HUES48 (cell line): Measurements from ENCODE around the gene RAB14.
A peak's percentile ranks its signal among the peaks of the same experiment; 100 is the strongest.

Experiments
- H3K27ac ChIP-seq: one replicate; pipeline ENCODE4 v1.7.0; 2013; ENCODE audit warnings: low read depth, low read length, inconsistent platforms
- H3K27me3 ChIP-seq: 2 replicates; pipeline ENCODE4 v1.6.1; 2013; ENCODE audit warnings: mild to moderate bottlenecking, low read length; ENCODE audit not compliant: control insufficient read depth, insufficient read depth
- H3K36me3 ChIP-seq: 2 replicates; pipeline ENCODE4 v1.6.1; 2013; ENCODE audit warnings: low read length; ENCODE audit not compliant: control insufficient read depth, insufficient read depth
- H3K4me1 ChIP-seq: 2 replicates; pipeline ENCODE4 v1.6.1; 2013; ENCODE audit warnings: mild to moderate bottlenecking, low read length; ENCODE audit not compliant: control insufficient read depth, insufficient read depth
- H3K4me3 ChIP-seq: 2 replicates; pipeline ENCODE4 v1.5.1; 2013; ENCODE audit warnings: mild to moderate bottlenecking, low read depth, low read length
- H3K9ac ChIP-seq: 2 replicates; pipeline ENCODE4 v1.6.1; 2013; ENCODE audit warnings: mild to moderate bottlenecking, low read depth, low read length, moderate library complexity
- H3K9me3 ChIP-seq: 2 replicates; pipeline ENCODE4 v1.6.1; 2013; ENCODE audit warnings: low read length; ENCODE audit not compliant: control insufficient read depth, insufficient read depth

The RAB14 gene

GRCh38 chr9:121218357-121219027 is 16.8 kb upstream of the RAB14 start:
- H3K4me3 ChIP-seq = no peak overlapping the region
- no peaks in the 10 kb centered on the region for H3K27me3 ChIP-seq
- no peak overlapping the region for H3K9ac ChIP-seq
- no peaks in the 10 kb centered on the region for H3K36me3 ChIP-seq
- H3K27ac ChIP-seq = no peak overlapping the region
- no peaks in the 10 kb centered on the region for H3K9me3 ChIP-seq
- H3K4me1 ChIP-seq = peaks cover 35% of the 10 kb centered on the region

GRCh38 chr9:121217609-121218292 is 16.1 kb upstream of the RAB14 start:
- Histone ChIP-seq H3K4me3 (no peak overlapping the region), H3K9ac (no peak overlapping the region), H3K9me3 (no peaks in the 10 kb centered on the region), H3K27me3 (no peaks in the 10 kb centered on the region), H3K4me1 (peaks cover 35% of the 10 kb centered on the region), H3K36me3 (no peaks in the 10 kb centered on the region), H3K27ac (no peak overlapping the region)

GRCh38 chr9:121216271-121216805 is 14.7 kb upstream of the RAB14 start:
- Histone ChIP-seq H3K4me3 (no peak overlapping the region), H3K36me3 (no peaks in the 10 kb centered on the region), H3K4me1 (peaks cover 21% of the 10 kb centered on the region), H3K9me3 (no peaks in the 10 kb centered on the region), H3K27ac (no peak overlapping the region), H3K27me3 (no peaks in the 10 kb centered on the region), H3K9ac (no peak overlapping the region)

- Histone ChIP-seq H3K36me3 (no peaks in the 10 kb centered on the region), H3K27ac (no peak overlapping the region), H3K9me3 (no peaks in the 10 kb centered on the region), H3K4me3 (no peak overlapping the region), H3K9ac (no peak overlapping the region), H3K4me1 (peaks cover 7% of the 10 kb centered on the region; the same call in 1 of the 2 replicates), H3K27me3 (no peaks in the 10 kb centered on the region)
Observed at GRCh38 chr9:121214005-121214404, 12.3 kb upstream of the RAB14 start.

GRCh38 chr9:121213136-121213806 is 11.6 kb upstream of the RAB14 start:
- H3K36me3 ChIP-seq = no peaks in the 10 kb centered on the region
- peaks cover 7% of the 10 kb centered on the region; the same call in 1 of the 2 replicates for H3K4me1 ChIP-seq
- H3K9me3 ChIP-seq = no peaks in the 10 kb centered on the region
- H3K9ac ChIP-seq = no peak overlapping the region
- H3K27me3 ChIP-seq = 0 out of 2 replicates have a peak, but pooled peaks cover 1% of the 10 kb centered on the region
- no peak overlapping the region for H3K27ac ChIP-seq
- H3K4me3 ChIP-seq = no peak overlapping the region

- Histone ChIP-seq H3K27ac (no peak overlapping the region), H3K9me3 (no peaks in the 10 kb centered on the region), H3K4me3 (no peak overlapping the region), H3K27me3 (0 out of 2 replicates have a peak, but pooled peaks cover 2% of the 10 kb centered on the region), H3K36me3 (no peaks in the 10 kb centered on the region), H3K9ac (no peak overlapping the region), H3K4me1 (peaks cover 20% of the 10 kb centered on the region; the same call in 1 of the 2 replicates)
Observed at GRCh38 chr9:121210536-121210935, 8.9 kb upstream of the RAB14 start.

DNA sequence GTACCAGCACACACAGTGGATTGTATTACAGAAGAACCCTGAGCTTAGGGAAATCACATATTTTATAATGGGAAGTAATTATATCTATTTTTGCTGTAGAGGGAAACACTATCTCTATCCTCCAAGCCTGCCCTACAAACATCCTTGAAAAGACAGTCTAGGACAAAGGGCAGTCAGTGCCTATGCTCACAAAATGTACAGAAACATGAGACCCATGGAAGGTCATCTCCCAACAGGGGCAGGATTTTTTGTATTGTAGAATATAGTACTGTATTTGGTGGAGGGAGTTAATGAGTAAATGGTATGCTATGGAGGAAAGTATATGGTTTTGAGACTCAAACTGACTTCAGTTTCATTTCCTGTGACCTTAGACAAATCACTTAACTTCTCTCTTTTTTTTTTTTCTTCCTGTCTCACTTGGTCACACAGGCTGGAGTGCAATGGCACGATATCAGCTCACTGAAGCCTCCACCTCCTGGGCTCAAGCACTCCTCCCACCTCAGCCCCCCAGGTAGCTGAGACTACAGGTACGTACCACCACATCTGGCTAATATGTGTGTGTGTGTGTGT is 5.8 kb upstream of the RAB14 start:
- no peaks in the 10 kb centered on the region for H3K36me3 ChIP-seq
- H3K27me3 ChIP-seq = 0 out of 2 replicates have a peak, but pooled peaks cover 2% of the 10 kb centered on the region
- no peaks in the 10 kb centered on the region for H3K9me3 ChIP-seq
- no peak overlapping the region for H3K4me3 ChIP-seq
- peaks cover 13% of the 10 kb centered on the region; the same call in 1 of the 2 replicates for H3K4me1 ChIP-seq
- H3K27ac ChIP-seq = no peak overlapping the region
- H3K9ac ChIP-seq = no peak overlapping the region

- no peaks in the 10 kb centered on the region for H3K9me3 ChIP-seq
- peaks cover 13% of the 10 kb centered on the region; the same call in 1 of the 2 replicates for H3K4me1 ChIP-seq
- no peak overlapping the region for H3K9ac ChIP-seq
- H3K27me3 ChIP-seq = 0 out of 2 replicates have a peak, but pooled peaks cover 2% of the 10 kb centered on the region
- peak overlapping the region; percentile 50 for H3K27ac ChIP-seq
- no peaks in the 10 kb centered on the region for H3K36me3 ChIP-seq
- no peak overlapping the region for H3K4me3 ChIP-seq
Observed at GRCh38 chr9:121206516-121207370, 5.1 kb upstream of the RAB14 start.

GRCh38 chr9:121204611-121205010 is 2.9 kb upstream of the RAB14 start:
- peaks cover 20% of the 10 kb centered on the region for H3K4me1 ChIP-seq
- H3K27me3 ChIP-seq = 0 out of 2 replicates have a peak, but pooled peaks cover 2% of the 10 kb centered on the region
- H3K9me3 ChIP-seq = no peaks in the 10 kb centered on the region
- H3K27ac ChIP-seq = no peak overlapping the region
- no peak overlapping the region for H3K9ac ChIP-seq
- no peak overlapping the region for H3K4me3 ChIP-seq
- H3K36me3 ChIP-seq = no peaks in the 10 kb centered on the region

GRCh38 chr9:121204121-121204520 is 2.5 kb upstream of the RAB14 start:
- Histone ChIP-seq H3K36me3 (no peaks in the 10 kb centered on the region), H3K27me3 (0 out of 2 replicates have a peak, but pooled peaks cover 2% of the 10 kb centered on the region), H3K4me3 (no peak overlapping the region), H3K9ac (no peak overlapping the region), H3K4me1 (peaks cover 20% of the 10 kb centered on the region), H3K27ac (no peak overlapping the region), H3K9me3 (no peaks in the 10 kb centered on the region)
